HG02588 (cell line): ENCODE data around the gene PFKM.
"Not testable (repeated sequence)": the region's sequence is repeated elsewhere in the genome, so short reads cannot be mapped to it uniquely, and the experiment has no call there.

Experiments
- ATAC-seq: cut with Tn5 transposase; IDR thresholded peaks from one replicate; pipeline ENCODE4 v1.9.1; 2021; ENCODE audit warnings: mild to moderate bottlenecking, moderate library complexity; ENCODE audit not compliant: unreplicated experiment

PFKM gene

DNA sequence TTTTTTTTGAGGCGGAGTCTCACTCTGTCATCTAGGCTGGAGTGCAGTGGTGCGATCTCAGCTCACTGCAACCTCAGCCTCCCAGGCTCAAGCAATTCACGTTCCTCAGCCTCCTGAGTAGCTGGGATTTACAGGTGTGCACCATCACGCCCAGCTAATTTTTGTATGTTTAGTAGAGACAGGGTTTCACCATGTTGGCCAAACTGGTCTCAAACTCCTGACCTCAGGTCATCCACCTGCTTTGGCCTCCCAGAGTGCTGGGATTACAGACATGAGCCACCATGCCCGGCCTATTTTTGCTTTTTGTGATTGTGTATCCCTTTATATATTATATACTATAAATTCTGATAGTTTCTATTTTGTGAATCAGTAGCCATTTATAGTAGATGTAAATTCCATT, 36.6 kb downstream of the PFKM start:
- not testable (repeated sequence) for ATAC-seq

- no peak for ATAC-seq
Measured at GRCh38 chr12:48156652-48157017, 37.5 kb downstream of the PFKM start.

DNA sequence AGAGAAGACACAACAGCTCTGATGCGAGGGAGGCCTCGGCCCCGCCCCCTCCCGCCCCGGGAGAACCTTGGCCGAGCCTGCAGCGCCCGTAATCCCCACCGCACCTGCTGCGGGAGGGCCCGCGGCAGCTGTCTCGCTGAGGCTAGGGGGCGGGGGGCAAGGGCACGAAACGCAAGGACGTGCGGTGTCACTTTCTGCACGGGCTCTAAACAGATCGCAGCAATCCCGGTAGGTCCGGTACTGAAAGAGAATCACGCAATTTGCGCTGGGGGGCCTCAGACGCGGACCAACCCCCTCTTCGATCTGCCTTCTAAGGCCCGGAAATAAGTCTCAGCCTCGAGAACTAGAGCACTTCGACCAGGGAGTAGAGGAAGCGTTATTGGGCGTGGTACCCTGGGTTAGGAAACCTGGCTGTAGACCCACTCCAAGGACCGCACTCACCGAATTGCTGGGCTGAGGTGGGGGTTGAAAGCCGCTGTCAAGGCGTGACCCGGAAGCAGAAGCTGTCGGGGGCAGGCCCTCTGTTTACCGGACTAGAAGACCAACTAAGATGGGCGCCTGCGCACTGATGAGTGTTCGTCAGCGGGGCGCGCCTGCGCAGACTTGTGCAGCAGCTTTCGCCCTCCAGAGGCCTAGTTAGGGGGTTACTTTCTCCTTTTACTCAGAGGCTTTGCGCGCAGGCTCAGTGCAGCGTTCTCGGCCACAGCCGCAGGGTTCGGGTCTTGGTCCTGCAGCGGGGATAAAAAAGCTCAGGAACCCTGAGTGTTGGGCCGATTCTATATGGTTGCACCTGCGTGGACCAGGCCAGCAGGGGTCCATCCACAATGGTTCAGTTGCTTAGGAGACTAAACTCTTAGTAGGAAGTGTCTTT, 38.1 kb downstream of the PFKM start, which contains the start of gene ASB8:
Gene ASB8 (minus strand): TSS at position 498 of the 871 bp plus-strand sequence. CDS start 4,019 bp downstream, outside the sequence.
- peak; percentile 89 for ATAC-seq

GRCh38 chr12:48157889-48158370, 38.8 kb downstream of the PFKM start:
- ATAC-seq, result no peak

DNA sequence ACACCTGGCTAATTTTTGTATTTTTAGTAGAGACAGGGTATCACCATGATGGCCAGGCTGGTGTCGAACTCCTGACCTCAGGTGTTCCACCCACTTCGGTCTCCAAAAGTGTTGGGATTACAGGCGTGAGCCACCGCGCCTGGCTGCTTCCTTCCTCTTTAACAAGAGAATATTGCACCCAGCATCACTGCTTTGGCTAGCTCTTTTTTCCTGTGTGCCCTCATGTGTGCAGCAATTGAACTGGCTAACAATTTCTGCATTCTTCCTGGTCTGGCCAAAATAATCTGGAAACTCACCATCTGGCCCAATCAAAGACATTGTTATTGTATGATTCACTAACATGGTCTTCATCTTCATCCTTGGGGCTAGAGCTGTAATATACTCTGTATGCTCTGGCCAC, 40.9 kb downstream of the PFKM start:
- ATAC-seq, result no peak

DNA sequence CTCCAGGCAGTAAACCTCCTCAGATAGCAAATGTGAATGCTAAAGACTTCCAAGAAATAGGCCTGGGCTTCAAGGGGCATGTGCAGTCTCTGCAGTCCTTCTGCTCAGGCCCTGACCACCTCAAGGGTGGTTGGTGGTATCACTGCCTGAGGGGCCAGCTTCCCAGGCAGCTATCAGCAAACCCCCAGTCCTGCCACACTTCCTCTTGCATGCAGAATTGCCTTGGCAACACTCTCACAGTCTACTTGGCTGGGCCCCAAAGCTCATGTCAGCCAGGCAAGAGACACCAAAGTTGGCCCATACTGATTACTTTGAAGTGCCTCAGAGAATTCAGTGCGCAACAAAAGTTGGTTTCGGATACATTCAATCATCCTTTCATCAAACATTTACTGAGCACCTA, 41.6 kb downstream of the PFKM start:
- no peak for ATAC-seq

DNA sequence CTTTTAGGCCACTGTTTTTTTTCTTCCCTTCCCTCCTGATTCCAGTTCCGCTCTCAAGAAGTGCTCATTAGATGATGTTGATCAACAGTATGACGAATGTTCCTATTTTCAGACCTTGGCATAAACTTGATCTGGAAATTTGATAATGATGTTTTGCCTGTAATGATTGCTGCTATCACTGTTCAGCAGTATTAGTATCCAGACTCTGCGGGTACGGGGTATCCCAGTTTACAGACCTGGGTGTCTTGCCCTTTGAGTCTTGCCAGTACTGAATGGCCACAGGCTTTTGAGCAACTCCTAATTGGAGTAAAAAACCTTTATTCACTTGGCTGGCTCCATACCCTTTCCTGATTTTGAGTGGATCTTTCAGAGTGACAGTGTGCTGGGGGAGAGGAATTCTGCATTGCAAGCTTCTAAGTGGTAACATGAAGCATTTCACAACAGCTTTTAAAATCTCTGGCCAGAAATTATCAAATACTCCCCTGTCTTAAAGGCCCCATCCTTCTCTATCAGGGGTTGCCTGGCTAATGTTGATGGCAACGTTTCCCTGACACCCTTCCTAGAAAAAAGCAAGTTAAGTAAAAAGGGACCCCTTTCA, 44.1 kb downstream of the PFKM start:
- no peak for ATAC-seq

DNA sequence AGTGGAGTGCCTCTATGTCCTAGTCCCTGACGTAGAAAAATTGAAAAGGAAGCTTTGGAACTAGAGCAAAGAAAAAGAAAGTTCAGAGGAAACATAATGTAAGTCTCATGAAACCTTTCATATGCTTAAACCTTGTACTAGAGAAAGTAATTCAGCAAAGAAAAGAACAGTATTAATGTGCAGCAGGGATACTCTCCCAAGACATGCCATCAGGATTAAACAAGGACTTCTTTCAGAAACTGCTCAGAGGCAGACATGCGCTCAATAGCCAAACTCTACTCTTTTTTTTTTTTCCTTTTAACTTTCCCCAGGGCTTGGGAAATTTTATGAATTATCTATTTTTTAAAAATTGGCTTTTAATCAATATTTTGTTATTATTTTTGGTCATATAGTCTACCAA, 45.3 kb downstream of the PFKM start:
- ATAC-seq, result no peak

DNA sequence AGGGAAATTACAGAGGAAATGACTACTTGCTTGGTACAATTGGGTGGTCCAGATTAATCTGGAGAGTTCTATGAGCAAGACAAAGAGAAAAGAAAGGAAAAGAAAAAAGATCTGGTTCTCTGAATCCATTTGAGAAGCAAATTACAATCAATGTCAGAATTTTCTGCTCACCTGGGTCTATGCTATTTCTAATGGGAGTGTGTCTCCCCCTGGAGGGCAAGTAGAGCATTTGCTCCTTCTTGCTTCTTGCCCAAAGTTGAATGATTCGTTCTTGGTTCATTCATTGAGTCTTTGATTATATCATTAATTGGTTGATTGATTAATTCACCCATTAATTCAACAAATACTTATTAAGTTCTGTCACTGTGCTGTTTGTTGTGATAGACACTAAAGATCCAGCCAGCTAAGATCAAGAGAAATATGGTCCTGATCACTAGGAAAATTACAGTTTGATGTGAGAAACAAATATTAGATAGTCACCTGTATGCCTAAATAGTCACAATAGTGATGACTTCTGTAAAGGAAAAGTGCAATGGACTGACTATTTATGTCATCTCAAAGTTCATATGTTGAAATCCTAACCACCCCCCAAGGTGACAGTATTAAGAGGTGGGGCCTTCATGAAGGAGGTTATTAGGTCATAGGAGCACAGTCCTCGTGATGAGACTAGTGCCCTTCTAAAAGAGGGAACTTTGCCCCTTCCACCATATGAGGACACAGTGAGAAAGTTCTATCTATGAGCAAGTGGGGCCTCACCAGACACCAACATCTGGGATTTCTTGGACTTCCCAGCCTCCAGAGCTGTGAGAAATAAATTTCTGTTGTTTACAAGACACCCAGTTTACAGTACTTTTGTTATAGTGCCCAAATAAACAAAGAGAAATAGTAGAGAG, 46.2 kb downstream of the PFKM start:
- no peak for ATAC-seq

DNA sequence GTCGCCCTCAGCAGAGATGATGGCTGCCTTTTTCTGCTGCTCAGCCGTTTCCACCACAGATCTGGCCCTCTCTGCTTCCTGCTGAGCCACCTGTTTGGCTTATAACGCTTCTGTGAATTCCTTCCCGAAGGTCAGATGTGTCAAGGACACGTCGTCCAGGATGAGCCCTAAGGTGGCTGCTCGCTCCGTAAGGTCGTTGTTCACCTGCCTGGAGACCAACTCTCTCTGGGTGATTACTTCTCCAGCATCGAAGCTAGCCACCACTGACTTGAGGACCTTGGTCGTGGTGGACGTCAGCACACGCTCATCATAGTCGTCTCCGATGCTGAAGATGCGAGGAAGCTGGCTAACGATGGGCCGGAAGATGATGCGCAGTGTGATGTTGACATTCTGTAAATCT, 49.8 kb downstream of the PFKM start:
- ATAC-seq, result no peak

GRCh38 chr12:48175613-48176416, 56.7 kb downstream of the PFKM start:
- no peak for ATAC-seq

GRCh38 chr12:48176417-48176751, 57.2 kb downstream of the PFKM start:
- no peak for ATAC-seq

DNA sequence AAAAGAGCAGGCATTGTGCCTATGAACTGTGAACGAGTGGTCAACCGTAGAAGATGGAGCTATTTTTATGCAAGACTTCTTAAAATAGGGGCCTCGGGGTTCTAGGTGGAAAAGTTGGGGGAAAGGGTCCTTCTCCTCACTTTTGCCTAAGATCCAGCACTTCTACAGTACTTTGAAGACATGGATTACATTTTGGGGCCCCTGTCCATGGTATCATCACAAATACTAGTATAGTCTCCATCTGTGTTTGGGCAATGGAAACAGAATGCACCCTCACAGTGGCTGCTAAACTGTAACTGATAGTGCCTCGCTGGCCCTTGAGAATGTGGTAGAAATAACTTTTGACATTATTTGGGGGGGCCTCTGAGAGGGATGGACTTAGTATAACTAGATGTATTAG, 58.8 kb downstream of the PFKM start:
- no peak for ATAC-seq

GRCh38 chr12:48179466-48179865, 60.3 kb downstream of the PFKM start:
- no peak for ATAC-seq

DNA sequence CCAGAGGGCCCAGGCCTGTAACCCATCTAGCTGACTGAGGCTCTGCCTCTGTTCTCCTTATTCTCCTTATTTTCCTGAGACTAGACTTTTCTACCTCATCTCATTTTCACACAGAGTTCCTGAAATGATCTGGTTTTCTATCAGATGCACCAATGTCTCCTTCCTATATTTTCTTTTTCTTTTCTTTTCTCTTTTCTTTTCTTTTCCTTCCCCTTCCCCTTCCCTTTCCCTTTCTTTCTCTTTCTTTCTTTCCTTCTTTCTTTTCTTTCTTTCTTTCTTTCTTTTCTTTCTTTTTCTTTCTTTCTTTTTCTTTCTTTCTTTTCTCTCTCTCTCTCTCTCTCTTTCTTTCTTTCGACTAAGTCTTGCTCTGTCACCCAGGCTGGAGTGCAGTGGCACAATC, 61.3 kb downstream of the PFKM start:
- ATAC-seq, result no peak

DNA sequence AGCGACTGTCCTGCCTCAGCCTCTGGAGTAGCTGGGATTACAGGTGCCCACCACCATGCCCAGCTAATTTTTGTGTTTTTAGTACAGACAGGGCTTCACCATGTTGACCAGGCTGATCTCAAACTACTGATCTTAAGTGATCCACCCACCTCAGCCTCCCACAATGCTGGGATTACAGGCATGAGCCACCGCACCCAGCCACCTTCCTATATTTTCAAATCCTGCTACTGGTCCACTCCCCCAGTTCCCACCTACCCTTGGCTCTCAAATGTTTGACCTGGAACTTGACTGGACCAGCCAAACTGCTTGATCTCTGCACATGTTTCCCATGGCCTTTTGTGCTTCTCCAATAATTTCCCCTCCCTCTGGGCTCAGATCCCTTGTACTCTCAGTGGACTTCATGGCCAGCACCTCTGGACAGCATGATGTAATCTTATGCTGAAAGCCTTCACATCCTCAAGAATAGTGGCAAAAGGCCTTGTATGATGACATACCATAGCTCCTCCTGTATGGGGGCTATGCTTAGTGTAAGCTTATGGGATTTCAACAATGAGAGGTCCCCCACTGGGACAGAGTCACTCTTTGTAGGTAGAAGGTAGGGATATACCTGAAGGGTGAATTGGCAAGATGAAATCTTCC, 61.8 kb downstream of the PFKM start:
- ATAC-seq, result no peak

- no peak for ATAC-seq
Measured at GRCh38 chr12:48182631-48183030, 63.5 kb downstream of the PFKM start.

DNA sequence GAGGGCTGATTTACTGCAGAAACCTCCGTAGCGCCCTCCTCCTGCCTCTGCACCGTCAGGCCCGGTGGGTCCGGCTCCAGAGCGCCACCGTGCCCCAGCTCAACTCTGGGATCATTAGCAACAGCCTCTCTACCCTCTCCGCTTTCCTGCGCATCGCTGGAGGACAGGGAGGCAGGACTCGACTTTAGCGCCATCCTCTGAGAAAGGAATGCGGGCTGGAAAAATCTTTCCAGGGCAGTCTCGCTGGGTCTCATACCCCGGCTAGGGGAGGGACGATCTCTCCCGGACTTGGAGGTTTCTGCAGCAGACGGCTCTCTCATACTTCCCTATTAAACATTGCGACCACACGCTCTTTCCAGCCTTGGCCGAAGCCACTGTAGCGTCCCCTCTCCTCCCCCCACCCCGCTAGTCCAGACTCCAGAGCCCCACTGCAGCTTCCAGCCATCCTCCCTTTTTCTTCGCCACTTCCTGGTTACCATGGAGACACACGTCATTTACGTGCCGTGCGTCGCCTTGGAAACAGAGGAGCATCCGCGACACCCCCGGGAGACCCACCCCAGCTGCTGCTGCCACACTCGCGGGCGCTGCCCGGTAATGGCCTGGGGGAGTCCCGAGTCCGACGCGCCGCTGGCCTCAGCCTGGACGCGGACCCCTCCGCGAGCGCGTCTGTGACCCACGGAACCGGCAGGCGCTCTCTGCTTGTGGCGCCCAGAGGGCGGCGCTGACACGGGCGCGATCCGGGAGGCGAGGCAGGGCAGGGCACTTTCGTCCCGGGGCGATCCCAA, 64.1 kb downstream of the PFKM start, which contains the start of gene CCDC184:
Gene CCDC184 (plus strand): TSS at position 554 of the 785 bp plus-strand sequence. CDS start 479 bp downstream, outside the sequence.
- ATAC-seq, result peak; percentile 62

GRCh38 chr12:48183876-48184548, 64.8 kb downstream of the PFKM start:
- ATAC-seq, result peak; percentile 8
